Measurements from ENCODE around the gene SEMA3A. TPM values are rescaled to one million over a fixed set of nuclear protein-coding genes. Genes with fewer than 3 reads are reported as not detected.

SEMA3A gene
- polyA plus RNA-seq, 1 donor from 2014 or later: 22.8 TPM

DNA sequence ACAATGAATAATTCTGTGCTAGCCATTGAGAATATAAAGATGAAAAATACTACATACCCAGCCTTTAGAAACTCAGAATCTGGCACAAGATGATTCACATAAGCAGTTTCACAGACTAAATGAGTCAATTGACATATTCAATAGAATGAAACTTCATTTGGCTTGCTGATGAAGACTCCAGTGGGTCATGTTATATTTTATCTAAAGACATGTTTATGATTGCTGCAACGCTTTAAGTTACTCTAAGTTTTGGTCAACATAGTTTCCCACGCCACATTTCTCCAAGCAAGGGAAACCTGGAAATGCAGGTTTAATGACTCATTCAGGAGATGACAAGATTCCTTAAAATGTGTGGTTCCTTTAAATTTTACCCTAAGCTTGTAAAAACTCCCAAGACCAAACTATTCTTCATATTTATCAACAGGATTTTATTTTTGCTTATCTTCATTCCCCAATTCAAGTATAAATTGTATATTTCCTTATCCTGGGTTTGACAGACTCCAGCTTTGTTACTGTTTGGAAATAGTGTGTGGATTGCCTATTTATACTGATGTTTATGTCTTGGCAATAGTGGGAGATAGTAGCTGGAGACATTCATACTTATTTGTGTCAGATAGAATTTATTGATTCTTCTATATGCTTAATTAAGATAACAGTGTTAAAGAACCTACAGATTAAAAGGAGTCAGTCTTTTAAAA lies 6.6 kb downstream of the SEMA3A start:
- Histone ChIP-seq H3K27me3 (ENCODE audit: insufficient read depth, low read depth, low read length) (no peaks in the 10 kb centered on the region), H2AFZ (ENCODE audit: low read depth, low read length) (no peak overlapping the region), H4K20me1 (ENCODE audit: insufficient read depth) (no peaks in the 10 kb centered on the region), H3F3A (ENCODE audit: insufficient read depth, low read length, poor library complexity, severe bottlenecking) (no peaks in the 10 kb centered on the region), H3K9ac (ENCODE audit: low read length) (no peak overlapping the region), H3K4me2 (ENCODE audit: low read length) (no peak overlapping the region), H3K79me2 (replicated peaks; ENCODE audit: insufficient read depth, low read length) (peaks cover 59% of the 10 kb centered on the region), H3K36me3 (ENCODE audit: insufficient read depth, low read length) (no peaks in the 10 kb centered on the region), H3K4me3 (ENCODE audit: low read length) (no peak overlapping the region), H3K27ac (ENCODE audit: low read length) (no peak overlapping the region), H3K9me2 (ENCODE audit: insufficient read depth, low read length) (no peaks in the 10 kb centered on the region), H3K9me3 (ENCODE audit: low read length) (no peaks in the 10 kb centered on the region)
- TF ChIP-seq RAD21 (conservative IDR thresholded peaks at IDR 0.05): no peak
- TF ChIP-seq TAF1 (IDR thresholded peaks at IDR 0.05; ENCODE audit: low read depth): no peak
- TF ChIP-seq POLR2AphosphoS5 (IDR thresholded peaks at IDR 0.05): no peak
- TF ChIP-seq EZH2 (IDR thresholded peaks at IDR 0.05; ENCODE audit: borderline replicate concordance, insufficient read depth, low read length, poor library complexity, severe bottlenecking): no peak
- no peak for TF ChIP-seq MXI1 (conservative IDR thresholded peaks at IDR 0.05; ENCODE audit: poor library complexity, severe bottlenecking)
- TF ChIP-seq, protein P1, sequence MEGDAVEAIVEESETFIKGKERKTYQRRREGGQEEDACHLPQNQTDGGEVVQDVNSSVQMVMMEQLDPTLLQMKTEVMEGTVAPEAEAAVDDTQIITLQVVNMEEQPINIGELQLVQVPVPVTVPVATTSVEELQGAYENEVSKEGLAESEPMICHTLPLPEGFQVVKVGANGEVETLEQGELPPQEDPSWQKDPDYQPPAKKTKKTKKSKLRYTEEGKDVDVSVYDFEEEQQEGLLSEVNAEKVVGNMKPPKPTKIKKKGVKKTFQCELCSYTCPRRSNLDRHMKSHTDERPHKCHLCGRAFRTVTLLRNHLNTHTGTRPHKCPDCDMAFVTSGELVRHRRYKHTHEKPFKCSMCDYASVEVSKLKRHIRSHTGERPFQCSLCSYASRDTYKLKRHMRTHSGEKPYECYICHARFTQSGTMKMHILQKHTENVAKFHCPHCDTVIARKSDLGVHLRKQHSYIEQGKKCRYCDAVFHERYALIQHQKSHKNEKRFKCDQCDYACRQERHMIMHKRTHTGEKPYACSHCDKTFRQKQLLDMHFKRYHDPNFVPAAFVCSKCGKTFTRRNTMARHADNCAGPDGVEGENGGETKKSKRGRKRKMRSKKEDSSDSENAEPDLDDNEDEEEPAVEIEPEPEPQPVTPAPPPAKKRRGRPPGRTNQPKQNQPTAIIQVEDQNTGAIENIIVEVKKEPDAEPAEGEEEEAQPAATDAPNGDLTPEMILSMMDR (IDR thresholded peaks at IDR 0.05; ENCODE audit: poor library complexity, severe bottlenecking): no peak
- TF ChIP-seq SMC3 (conservative IDR thresholded peaks at IDR 0.05; ENCODE audit: poor library complexity): no peak
- TF ChIP-seq, protein P2, sequence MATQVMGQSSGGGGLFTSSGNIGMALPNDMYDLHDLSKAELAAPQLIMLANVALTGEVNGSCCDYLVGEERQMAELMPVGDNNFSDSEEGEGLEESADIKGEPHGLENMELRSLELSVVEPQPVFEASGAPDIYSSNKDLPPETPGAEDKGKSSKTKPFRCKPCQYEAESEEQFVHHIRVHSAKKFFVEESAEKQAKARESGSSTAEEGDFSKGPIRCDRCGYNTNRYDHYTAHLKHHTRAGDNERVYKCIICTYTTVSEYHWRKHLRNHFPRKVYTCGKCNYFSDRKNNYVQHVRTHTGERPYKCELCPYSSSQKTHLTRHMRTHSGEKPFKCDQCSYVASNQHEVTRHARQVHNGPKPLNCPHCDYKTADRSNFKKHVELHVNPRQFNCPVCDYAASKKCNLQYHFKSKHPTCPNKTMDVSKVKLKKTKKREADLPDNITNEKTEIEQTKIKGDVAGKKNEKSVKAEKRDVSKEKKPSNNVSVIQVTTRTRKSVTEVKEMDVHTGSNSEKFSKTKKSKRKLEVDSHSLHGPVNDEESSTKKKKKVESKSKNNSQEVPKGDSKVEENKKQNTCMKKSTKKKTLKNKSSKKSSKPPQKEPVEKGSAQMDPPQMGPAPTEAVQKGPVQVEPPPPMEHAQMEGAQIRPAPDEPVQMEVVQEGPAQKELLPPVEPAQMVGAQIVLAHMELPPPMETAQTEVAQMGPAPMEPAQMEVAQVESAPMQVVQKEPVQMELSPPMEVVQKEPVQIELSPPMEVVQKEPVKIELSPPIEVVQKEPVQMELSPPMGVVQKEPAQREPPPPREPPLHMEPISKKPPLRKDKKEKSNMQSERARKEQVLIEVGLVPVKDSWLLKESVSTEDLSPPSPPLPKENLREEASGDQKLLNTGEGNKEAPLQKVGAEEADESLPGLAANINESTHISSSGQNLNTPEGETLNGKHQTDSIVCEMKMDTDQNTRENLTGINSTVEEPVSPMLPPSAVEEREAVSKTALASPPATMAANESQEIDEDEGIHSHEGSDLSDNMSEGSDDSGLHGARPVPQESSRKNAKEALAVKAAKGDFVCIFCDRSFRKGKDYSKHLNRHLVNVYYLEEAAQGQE (IDR thresholded peaks at IDR 0.05; ENCODE audit: borderline replicate concordance): no peak
- no peak for TF ChIP-seq EP300 (conservative IDR thresholded peaks at IDR 0.05; ENCODE audit: poor library complexity, severe bottlenecking)

DNA sequence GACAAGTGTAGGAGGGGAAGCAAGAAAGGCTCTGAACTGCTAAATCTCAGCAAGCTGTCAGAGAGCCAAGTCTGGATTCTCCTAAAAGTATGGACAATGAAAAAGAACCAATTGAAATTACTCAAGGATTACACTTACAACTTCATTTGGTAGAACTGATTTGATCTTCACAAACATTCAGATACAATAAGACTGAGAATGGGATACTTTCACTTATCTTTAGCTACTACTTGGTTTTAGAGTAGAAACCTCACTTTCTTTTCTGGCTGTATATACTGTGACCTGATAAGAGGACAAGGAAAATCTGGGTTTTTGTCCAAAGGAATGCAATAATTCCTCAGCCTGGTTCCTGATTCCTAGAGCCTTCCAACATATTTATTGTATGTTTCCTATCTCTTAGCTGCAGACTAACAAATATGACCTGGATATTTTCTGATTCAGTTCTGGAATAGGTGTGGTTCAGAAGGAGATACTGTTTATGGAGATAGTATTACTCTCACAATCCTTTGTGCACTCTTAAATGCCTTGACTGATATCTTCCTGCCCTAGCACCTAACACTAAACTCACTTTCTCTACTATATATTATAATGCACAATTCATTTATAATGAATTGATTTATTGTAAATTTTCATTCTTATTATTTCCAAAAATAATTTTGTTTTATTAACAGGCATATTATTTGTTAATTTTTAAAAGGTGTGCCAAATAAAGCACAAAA lies 7.3 kb downstream of the SEMA3A start:
- no peak overlapping the region for H2AFZ ChIP-seq (ENCODE audit: low read depth, low read length)
- no peak overlapping the region for H3K9ac ChIP-seq (ENCODE audit: low read length)
- peaks cover 53% of the 10 kb centered on the region for H3K79me2 ChIP-seq (replicated peaks; ENCODE audit: insufficient read depth, low read length)
- TF ChIP-seq, protein P1 (IDR thresholded peaks at IDR 0.05; ENCODE audit: poor library complexity, severe bottlenecking): no peak
- TF ChIP-seq, protein P2 (IDR thresholded peaks at IDR 0.05; ENCODE audit: borderline replicate concordance): no peak
- TF ChIP-seq SMC3 (conservative IDR thresholded peaks at IDR 0.05; ENCODE audit: poor library complexity): no peak
- TF ChIP-seq RAD21 (conservative IDR thresholded peaks at IDR 0.05): no peak
- TF ChIP-seq EZH2 (IDR thresholded peaks at IDR 0.05; ENCODE audit: borderline replicate concordance, insufficient read depth, low read length, poor library complexity, severe bottlenecking): no peak
- H3K4me2 ChIP-seq (ENCODE audit: low read length): no peak overlapping the region
- H3K36me3 ChIP-seq (ENCODE audit: insufficient read depth, low read length): no peaks in the 10 kb centered on the region
- no peak overlapping the region for H3K4me3 ChIP-seq (ENCODE audit: low read length)
- H4K20me1 ChIP-seq (ENCODE audit: insufficient read depth): no peaks in the 10 kb centered on the region
- H3F3A ChIP-seq (ENCODE audit: insufficient read depth, low read length, poor library complexity, severe bottlenecking): no peaks in the 10 kb centered on the region
- H3K27ac ChIP-seq (ENCODE audit: low read length): no peak overlapping the region
- H3K9me2 ChIP-seq (ENCODE audit: insufficient read depth, low read length): no peaks in the 10 kb centered on the region
- no peaks in the 10 kb centered on the region for H3K9me3 ChIP-seq (ENCODE audit: low read length)
- no peaks in the 10 kb centered on the region for H3K27me3 ChIP-seq (ENCODE audit: insufficient read depth, low read depth, low read length)

Measured in neural cell (in vitro differentiated cells).